Amniotic stem cell (primary cell): ENCODE measurements around the gene RHOC.
A peak's percentile ranks its signal among the peaks of the same experiment; 100 is the strongest.

Source experiments
- DNase-seq: peaks from one replicate; lab custom pipeline; 2025; lab: John Stamatoyannopoulos, UW

The RHOC gene

GRCh38 chr1:112717263-112717873 is 10.4 kb upstream of the RHOC start:
- no peak for DNase-seq

DNA sequence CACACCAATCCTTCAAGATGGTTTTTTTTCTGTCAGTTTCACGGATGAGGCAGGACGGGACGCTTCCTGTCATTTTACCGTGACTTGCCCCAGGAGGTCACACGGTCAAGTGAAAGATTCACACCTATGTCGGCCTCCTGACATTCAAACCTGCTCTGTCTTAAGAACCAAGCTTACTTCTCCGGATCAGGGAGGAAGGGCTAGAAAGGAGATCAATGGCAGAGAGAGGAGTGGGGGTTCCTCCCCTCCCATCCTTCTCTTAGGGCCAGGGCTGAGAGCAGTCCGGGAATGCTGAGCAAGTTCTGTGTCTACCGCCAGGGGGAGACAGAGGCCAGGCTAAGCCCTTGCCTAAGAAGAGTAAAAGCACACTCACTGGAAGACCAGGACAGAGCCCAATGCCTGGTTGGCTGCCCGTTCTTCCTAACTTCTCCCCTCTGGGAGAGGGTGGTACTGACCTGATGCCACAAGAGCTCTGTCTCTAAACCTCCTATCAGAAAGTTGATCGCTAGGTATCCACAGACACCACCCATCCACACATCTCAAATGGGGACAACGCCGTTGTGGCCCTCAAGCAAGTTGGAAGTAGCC is 9.3 kb upstream of the RHOC start:
- DNase-seq = peak; percentile 68

DNA sequence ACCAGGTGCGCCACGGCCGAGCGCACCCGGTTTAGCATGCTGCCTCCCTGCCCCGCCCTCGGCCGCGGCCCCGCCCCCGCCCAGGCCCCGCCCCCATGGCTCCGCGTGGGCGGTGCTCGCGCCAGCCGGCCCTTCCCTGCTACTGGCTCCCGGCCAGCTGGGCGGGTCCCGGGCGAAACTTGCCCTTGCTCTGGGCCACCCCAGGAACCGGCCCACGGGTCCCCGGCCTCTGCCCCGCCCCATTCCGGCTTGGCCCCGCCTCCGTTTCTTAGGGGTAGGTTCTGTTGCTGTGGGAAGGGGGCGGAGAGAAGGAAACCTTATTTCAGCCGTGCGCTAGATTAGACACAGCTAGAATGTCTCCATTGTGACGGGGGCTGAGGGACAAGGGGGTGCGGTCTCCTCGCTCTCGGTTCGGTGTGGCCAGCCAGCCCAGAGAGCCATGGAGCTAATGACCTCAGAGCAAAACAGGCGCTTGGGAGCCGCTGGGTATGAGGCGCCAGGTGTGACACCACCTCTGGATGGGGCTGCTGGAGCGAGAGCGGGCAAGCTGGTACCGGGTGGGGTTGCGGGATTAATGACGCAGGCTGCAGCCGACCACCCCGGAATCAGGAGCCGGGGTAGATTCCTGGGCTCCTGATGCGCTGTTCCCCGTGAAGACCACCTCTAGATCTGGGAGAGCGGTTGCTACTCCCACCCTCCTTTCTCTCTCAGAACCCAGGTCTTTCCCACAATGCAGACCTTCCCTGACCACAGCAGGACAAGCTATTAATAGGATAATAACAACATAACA is 8.5 kb upstream of the RHOC start, which contains the start of gene PPM1J:
Gene PPM1J (minus strand): TSS at position 69 of the 790 bp plus-strand sequence. CDS start 31 bp downstream, at position 38.
- DNase-seq = peak; percentile 69

DNA sequence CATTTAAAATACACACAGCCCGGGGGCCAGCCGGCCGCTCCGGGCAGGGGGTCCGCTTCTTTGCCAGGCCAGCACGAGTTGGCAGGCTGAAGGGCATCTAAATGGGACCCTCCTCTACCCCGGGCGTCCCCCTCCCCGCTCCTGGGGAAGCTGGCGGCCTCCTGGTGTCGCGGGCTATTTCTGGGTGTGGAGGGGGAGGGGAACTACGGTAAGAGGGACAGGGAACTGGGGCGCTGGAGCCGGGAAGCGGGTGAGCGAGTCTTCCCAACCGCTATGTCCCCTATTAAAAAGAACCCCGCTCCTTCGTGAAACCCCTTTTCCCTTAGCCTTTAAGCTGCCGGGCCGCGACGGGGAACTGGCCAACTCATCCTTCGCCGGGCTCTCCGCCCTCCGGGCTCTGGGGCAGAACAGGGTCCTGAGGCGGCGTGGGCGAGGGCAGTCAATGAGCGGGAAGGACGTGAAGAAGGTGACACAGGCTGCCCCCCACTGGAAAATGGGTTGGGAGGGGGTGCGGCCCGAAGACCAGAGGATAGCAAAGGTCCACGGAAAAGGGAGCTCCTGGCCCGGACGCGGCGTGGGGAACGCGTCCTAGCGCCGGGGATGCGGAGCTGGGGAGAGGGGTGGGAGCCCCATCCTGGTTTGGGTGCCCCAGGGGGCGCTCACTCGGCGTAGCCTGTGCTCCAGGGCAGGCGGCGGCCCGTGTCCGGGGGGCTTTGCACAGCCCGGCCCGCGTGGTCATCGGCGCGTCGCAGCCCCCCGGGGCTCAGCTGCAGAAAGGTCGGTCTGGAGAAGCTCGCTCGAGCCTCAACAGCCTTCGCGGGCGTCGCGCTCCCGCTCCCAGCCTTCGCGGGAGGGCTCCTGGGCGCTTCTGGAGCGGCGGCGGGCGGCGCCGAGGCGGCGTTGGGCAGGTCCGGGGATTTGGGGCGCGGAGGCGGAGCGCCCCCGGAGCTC is 7.7 kb upstream of the RHOC start:
- no peak for DNase-seq

- no peak for DNase-seq
Measured at GRCh38 chr1:112713466-112714312, 6.8 kb upstream of the RHOC start.

GRCh38 chr1:112712701-112713128 is 5.8 kb upstream of the RHOC start:
- DNase-seq = no peak

GRCh38 chr1:112712191-112712590 is 5.3 kb upstream of the RHOC start:
- DNase-seq = no peak

- DNase-seq = no peak
Measured at GRCh38 chr1:112711670-112712069, 4.7 kb upstream of the RHOC start.

DNA sequence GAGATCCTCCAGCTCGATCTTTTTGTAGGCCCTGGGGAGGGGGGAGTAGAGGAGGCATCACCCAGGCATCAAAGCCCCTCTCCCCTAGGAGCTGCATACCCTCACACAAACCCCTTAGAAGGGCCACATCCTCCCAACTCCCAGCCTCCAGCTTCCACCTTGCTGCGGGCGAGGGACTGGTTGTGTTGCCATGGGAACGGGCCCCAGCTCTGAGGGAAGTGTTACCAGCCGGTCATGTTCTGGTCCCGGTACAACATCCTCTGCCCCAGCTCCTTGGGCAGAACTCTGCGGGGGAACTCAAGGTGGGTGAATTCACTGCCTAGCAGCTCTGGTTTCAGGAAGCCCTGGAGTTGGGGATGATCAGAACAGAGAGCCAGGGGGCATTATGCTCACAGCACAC is 4.1 kb upstream of the RHOC start:
- no peak for DNase-seq

- DNase-seq = no peak
Measured at GRCh38 chr1:112710586-112710985, 3.7 kb upstream of the RHOC start.

GRCh38 chr1:112710159-112710558 is 3.2 kb upstream of the RHOC start:
- DNase-seq = no peak

DNA sequence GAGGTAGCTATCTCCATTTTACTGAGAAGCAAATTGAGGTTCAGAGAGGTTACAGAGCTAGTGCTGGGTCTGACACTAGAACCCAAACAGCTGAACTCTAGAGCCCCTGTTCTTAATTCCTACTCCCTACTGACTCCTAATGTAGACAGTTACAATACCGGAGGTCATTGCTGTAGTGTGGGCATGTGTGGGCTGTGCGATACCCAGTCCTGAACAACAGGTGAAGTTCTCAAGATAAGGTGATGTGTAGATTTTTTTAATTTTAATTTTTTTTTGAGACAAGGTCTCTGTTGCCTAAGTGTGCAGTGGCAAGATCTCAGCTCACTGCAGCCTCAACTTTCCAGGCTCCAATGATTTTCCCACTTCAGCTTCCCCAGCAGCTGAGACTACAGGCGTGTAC is 1.6 kb upstream of the RHOC start:
- no peak for DNase-seq

- DNase-seq = no peak
Measured at GRCh38 chr1:112708002-112708448, 1.1 kb upstream of the RHOC start.

- peak; percentile 76 for DNase-seq
Measured at GRCh38 chr1:112707221-112708001, 484 bp upstream of the RHOC start.

GRCh38 chr1:112704934-112705627 is 1.8 kb downstream of the RHOC start:
- peak; percentile 89 for DNase-seq

- no peak for DNase-seq
Measured at GRCh38 chr1:112704391-112704933, 2.5 kb downstream of the RHOC start.

- DNase-seq = no peak
Measured at GRCh38 chr1:112703706-112704105, 3.2 kb downstream of the RHOC start.

DNA sequence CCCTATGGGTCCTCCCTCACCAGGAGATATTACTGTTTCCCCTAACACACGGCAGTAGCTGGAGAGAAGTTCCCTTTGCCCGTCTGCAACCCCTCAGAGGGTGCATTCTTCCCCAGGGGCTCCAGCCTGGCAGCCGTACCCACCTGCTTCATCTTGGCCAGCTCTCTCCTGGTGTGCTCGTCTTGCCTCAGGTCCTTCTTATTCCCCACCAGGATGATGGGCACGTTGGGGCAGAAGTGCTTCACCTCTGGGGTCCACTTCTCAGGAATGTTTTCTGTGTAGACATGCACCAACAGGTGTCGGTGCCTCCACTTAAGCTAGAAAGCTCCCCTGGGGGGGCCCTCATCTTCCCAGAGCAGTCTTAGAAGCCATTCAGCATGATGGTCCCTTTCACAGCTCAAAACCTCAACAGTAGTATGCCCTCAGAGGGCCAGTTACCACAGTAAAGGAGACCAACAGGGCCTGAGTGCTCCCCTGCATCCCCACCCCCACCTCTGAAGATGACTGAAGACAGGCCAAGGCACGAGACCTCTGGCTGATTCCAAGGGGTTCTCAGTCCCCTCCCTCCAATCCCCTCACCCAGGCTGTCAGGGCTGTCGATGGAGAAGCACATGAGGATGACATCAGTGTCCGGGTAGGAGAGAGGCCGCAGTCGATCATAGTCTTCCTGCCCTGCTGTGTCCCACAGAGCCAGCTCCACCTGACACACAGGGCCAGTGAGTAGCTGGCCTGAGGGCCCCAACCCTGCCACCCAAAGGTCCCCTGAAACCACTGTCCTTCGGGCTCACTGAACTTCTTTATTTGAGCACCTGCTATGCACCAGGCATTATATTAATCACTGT is 4.3 kb downstream of the RHOC start:
- DNase-seq = no peak

- DNase-seq = no peak
Measured at GRCh38 chr1:112702067-112702395, 4.9 kb downstream of the RHOC start.
